A549 (cell line): ENCODE data around the gene WSCD2. TPM values are rescaled to one million over a fixed set of nuclear protein-coding genes. Genes with fewer than 3 reads are reported as not detected.

Source experiments
- ATAC-seq, 2 experiments: fragments of 200-7000 bp in 1 of 2; fragments of >200 bp in 1 of 2; cut with Nextera tagmentation in 1 of 2; cut with Tn5 transposase in 1 of 2; 3 replicates each; pipeline versions ENCODE4 v1.8.0 to v1.9.1; 2018 to 2020; ENCODE audit warnings: mild to moderate bottlenecking in 1 of 2, moderate library complexity in 1 of 2
- CTCF ChIA-PET: fragments of 300-600 bp; sonication (Branson Sonifier 250); formaldehyde crosslinking; extraction: SDS; loops from one replicate; lab custom pipeline; 2021; ENCODE audit warnings: antibody characterized with exemption, inconsistent platforms; lab: Yijun Ruan, JAX
- POLR2A ChIA-PET: fragments of 350-600 bp; formaldehyde crosslinking; extraction: SDS; loops from one replicate; lab custom pipeline; 2021; ENCODE audit warnings: antibody characterized with exemption, inconsistent platforms; lab: Yijun Ruan, JAX
- DNase-seq, 2 experiments: peaks; one replicate each; pipeline versions ENCODE4 v3.0.0 to v3.0.0-alpha.2; 2011 to 2016; ENCODE audit warnings: low read depth in 1 of 2, low spot score in 1 of 2
- FAIRE-seq: peaks from 2 replicates; lab custom pipeline; 2011; peaks lifted over from hg19 to GRCh38; lab: Jason Lieb, UNC
- H3K27ac ChIP-seq, 2 experiments: fragments of >200 bp; sonication (Bioruptor Twin); formaldehyde crosslinking; 3 replicates each; pipeline ENCODE4 v1.5.1; 2016 to 2017
- H3K4me1 ChIP-seq: fragments of >200 bp; sonication (Bioruptor Twin); formaldehyde crosslinking; 3 replicates; pipeline ENCODE4 v1.6.1; 2016
- H3K4me2 ChIP-seq: fragments of >200 bp; sonication (Bioruptor Twin); formaldehyde crosslinking; 3 replicates; pipeline ENCODE4 v1.6.1; 2016
- H3K4me3 ChIP-seq: fragments of >200 bp; sonication (Bioruptor Twin); formaldehyde crosslinking; 3 replicates; pipeline ENCODE4 v1.5.1; 2016
- H3K9me3 ChIP-seq: fragments of >200 bp; sonication (Bioruptor Twin); formaldehyde crosslinking; 3 replicates; pipeline ENCODE4 v1.6.1; 2016
- CBX8 ChIP-seq: fragments of 200-600 bp; sonication (generic); IDR thresholded peaks from 2 replicates; pipeline ENCODE4 v1.6.1; 2016
- EHMT2 ChIP-seq: fragments of 200-600 bp; sonication (generic); IDR thresholded peaks from 2 replicates; pipeline ENCODE4 v1.6.1; 2016; ENCODE audit warnings: antibody characterized with exemption, low read depth, mild to moderate bottlenecking, moderate library complexity
- EP300 ChIP-seq, 2 experiments: fragments of >200 bp; sonication (Bioruptor Twin); formaldehyde crosslinking; IDR thresholded peaks; 2 replicates in 1 of 2; 3 replicates in 1 of 2; pipeline ENCODE4 v1.6.1; 2016 to 2017
- FOSB ChIP-seq: fragments of 250-450 bp; sonication (Bioruptor Pico); IDR thresholded peaks from 2 replicates; pipeline ENCODE4 v1.5.0; 2020; ENCODE audit warnings: mild to moderate bottlenecking, moderate library complexity
- FOXS1 ChIP-seq: fragments of 250-450 bp; sonication (Bioruptor Pico); IDR thresholded peaks from 2 replicates; pipeline ENCODE4 v1.5.0; 2020; ENCODE audit warnings: mild to moderate bottlenecking, moderate library complexity
- HDAC2 ChIP-seq: fragments of 200-600 bp; sonication (generic); IDR thresholded peaks from 2 replicates; pipeline ENCODE4 v1.6.1; 2016
- JUNB ChIP-seq: fragments of >200 bp; sonication (Bioruptor Twin); formaldehyde crosslinking; IDR thresholded peaks from 2 replicates; pipeline ENCODE4 v1.6.1; 2016
- KDM1A ChIP-seq: fragments of 200-600 bp; sonication (generic); IDR thresholded peaks from 2 replicates; pipeline ENCODE4 v1.6.1; 2016; ENCODE audit warnings: low read depth, mild to moderate bottlenecking
- MAFK ChIP-seq: fragments of 450-650 bp; IDR thresholded peaks from 2 replicates; pipeline ENCODE4 v1.6.1; 2014; ENCODE audit not compliant: partially characterized antibody
- NFE2L2 ChIP-seq: fragments of 150-350 bp; conservative IDR thresholded peaks from 2 replicates; pipeline ENCODE4 v1.6.1; 2014; ENCODE audit warnings: low read length
- RCOR1 ChIP-seq: fragments of 150-350 bp; IDR thresholded peaks from 2 replicates; pipeline ENCODE4 v1.6.1; 2014; ENCODE audit warnings: antibody characterized with exemption, low read length, low read depth
- RFX5 ChIP-seq: fragments of 450-650 bp; IDR thresholded peaks from 2 replicates; pipeline ENCODE4 v1.7.1; 2014; ENCODE audit warnings: antibody characterized with exemption, mild to moderate bottlenecking, moderate library complexity
- RNF2 ChIP-seq: fragments of 200-600 bp; sonication (generic); IDR thresholded peaks from 2 replicates; pipeline ENCODE4 v1.6.1; 2016; ENCODE audit warnings: low read depth, mild to moderate bottlenecking, antibody characterized with exemption, moderate library complexity, borderline replicate concordance
- SMC3 ChIP-seq: fragments of >200 bp; sonication (Bioruptor Twin); formaldehyde crosslinking; IDR thresholded peaks from 3 replicates; pipeline ENCODE4 v1.6.1; 2018; ENCODE audit warnings: inconsistent platforms
- SREBF2 ChIP-seq: fragments of 450-650 bp; IDR thresholded peaks from 2 replicates; pipeline ENCODE4 v1.6.1; 2014; ENCODE audit warnings: mild to moderate bottlenecking, moderate library complexity
- TFCP2L1 ChIP-seq: fragments of 250-450 bp; sonication (Bioruptor Pico); IDR thresholded peaks from 2 replicates; pipeline ENCODE4 v1.5.0; 2021; ENCODE audit warnings: mild to moderate bottlenecking
- TP53 ChIP-seq: fragments of 250-450 bp; sonication (Bioruptor Pico); IDR thresholded peaks from 2 replicates; pipeline ENCODE4 v1.5.0; 2021; ENCODE audit warnings: mild to moderate bottlenecking, moderate library complexity
- ZFP36 ChIP-seq: fragments of 450-650 bp; IDR thresholded peaks from 2 replicates; pipeline ENCODE4 v1.6.1; 2014; ENCODE audit warnings: borderline replicate concordance; ENCODE audit not compliant: partially characterized antibody
- ZNF302 ChIP-seq: fragments of 250-450 bp; sonication (Bioruptor Pico); IDR thresholded peaks from 2 replicates; pipeline ENCODE4 v1.9.0; 2021; ENCODE audit warnings: inconsistent platforms, mild to moderate bottlenecking, moderate library complexity
- WGBS: methylation state at CpG from one replicate; pipeline ENCODE4 v1.1.6; 2017; ENCODE audit errors: missing lambda C conversion rate; 5-methylcytosine and 5-hydroxymethylcytosine counted together
- polyA plus RNA-seq, 4 experiments: library from polyadenylated mRNA; depleted of rRNA in 3 of 4; stranded (reverse); fragments of >200 nt; fragmentation: RNase III in 1 of 4; extraction: RNeasy Plus Mini Kit Qiagen cat#74134 plus additional on column Dnase treatment in 1 of 4; gene quantifications; 2 replicates in 3 of 4; 3 replicates in 1 of 4; pipeline ENCODE4 v1.2.3, GENCODE V29; 2011 to 2017
- TF ChIP-seq, protein P1 (sequence below): IDR thresholded peaks from 2 replicates; pipeline ENCODE4 v1.6.1; 2012
- TF ChIP-seq, protein P2 (sequence below): fragments of >200 bp; sonication (Bioruptor Twin); formaldehyde crosslinking; IDR thresholded peaks from 2 replicates; pipeline ENCODE4 v1.6.1; 2016
- TF ChIP-seq, protein P3 (sequence below): IDR thresholded peaks from 2 replicates; pipeline ENCODE4 v1.6.1; 2012; ENCODE audit warnings: low read depth, borderline replicate concordance
- TF ChIP-seq, protein P4 (sequence below): fragments of >200 bp; sonication (Bioruptor Twin); formaldehyde crosslinking; IDR thresholded peaks from 3 replicates; pipeline ENCODE4 v1.5.1; 2016
- TF ChIP-seq, protein P5 (sequence below): fragments of >200 bp; sonication (Bioruptor Twin); formaldehyde crosslinking; IDR thresholded peaks from 3 replicates; pipeline ENCODE4 v1.6.1; 2016
- TF ChIP-seq, protein P6 (sequence below): fragments of 250-450 bp; sonication (Bioruptor Pico); IDR thresholded peaks from 2 replicates; pipeline ENCODE4 v1.5.0; 2020; ENCODE audit warnings: low read depth, mild to moderate bottlenecking, moderate library complexity

The WSCD2 gene
- polyA plus RNA-seq, 2 of the 4 experiments (the other 2 are of a cell fraction): not detected

DNA sequence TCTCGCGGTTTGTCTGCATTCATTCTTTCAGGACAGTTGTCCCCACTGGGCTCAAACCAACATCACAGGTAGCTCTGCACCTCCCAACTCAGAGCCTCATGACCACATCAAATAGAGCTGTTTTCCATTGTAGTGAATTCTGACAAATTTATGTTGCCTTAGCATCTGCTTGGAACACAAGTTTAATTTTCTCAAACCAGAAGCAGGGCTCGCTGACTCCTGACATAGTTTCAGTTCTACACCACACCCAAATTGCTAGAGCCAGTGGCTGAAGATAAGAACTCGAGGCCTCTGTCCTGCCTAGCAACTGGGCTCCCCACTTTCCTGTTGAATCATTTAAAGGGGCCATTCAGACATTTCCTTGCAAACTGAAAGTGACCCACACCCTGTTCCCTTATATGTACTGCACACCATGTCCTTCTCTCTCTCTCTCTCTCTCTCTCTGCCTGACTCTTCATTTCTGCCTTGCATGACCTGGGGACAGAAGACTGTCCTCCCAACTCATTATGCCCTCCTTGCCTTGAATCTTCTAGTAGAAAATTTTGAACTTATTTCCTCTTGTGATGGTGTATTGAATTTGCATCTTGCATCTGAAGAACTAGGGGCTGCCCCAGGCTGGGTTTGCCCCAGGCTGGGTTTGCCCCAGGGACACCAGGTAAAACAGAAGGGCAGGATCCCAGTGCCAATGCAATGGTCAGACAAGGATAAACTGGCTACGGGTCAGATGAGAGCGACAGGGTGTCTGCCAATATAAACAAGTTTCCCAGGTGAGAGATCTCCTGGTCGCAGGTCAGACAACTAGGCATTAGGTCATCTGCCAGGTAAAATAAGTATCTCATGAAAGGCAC, 9.7 kb upstream of the WSCD2 start:
- FAIRE-seq (no peak), ATAC-seq (no peak), DNase-seq (no peak)
- CTCF ChIA-PET: no interaction called here
- TF ChIP-seq NFE2L2 (no peak), SREBF2 (no peak), EP300 (IDR thresholded peaks at IDR 0.05) (no peak), RFX5 (no peak), ZFP36 (no peak), EHMT2 (no peak), TP53 (CRISPR knock-in tag) (no peak), JUNB (no peak), MAFK (no peak), RNF2 (no peak), FOSB (CRISPR knock-in tag) (no peak)
- TF ChIP-seq, protein P1, sequence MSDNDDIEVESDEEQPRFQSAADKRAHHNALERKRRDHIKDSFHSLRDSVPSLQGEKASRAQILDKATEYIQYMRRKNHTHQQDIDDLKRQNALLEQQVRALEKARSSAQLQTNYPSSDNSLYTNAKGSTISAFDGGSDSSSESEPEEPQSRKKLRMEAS: no peak
- TF ChIP-seq, protein P2, sequence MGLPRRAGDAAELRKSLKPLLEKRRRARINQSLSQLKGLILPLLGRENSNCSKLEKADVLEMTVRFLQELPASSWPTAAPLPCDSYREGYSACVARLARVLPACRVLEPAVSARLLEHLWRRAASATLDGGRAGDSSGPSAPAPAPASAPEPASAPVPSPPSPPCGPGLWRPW: no peak
- TF ChIP-seq, protein P3, sequence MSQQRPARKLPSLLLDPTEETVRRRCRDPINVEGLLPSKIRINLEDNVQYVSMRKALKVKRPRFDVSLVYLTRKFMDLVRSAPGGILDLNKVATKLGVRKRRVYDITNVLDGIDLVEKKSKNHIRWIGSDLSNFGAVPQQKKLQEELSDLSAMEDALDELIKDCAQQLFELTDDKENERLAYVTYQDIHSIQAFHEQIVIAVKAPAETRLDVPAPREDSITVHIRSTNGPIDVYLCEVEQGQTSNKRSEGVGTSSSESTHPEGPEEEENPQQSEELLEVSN: no peak
- TF ChIP-seq, protein P4, sequence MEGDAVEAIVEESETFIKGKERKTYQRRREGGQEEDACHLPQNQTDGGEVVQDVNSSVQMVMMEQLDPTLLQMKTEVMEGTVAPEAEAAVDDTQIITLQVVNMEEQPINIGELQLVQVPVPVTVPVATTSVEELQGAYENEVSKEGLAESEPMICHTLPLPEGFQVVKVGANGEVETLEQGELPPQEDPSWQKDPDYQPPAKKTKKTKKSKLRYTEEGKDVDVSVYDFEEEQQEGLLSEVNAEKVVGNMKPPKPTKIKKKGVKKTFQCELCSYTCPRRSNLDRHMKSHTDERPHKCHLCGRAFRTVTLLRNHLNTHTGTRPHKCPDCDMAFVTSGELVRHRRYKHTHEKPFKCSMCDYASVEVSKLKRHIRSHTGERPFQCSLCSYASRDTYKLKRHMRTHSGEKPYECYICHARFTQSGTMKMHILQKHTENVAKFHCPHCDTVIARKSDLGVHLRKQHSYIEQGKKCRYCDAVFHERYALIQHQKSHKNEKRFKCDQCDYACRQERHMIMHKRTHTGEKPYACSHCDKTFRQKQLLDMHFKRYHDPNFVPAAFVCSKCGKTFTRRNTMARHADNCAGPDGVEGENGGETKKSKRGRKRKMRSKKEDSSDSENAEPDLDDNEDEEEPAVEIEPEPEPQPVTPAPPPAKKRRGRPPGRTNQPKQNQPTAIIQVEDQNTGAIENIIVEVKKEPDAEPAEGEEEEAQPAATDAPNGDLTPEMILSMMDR: no peak
- no peak overlapping the region for H3K4me3 ChIP-seq
- POLR2A ChIA-PET: no interaction called here
- H3K4me2 ChIP-seq: no peak overlapping the region
- H3K27ac ChIP-seq: no peak overlapping the region
- H3K4me1 ChIP-seq: no peaks in the 10 kb centered on the region
- WGBS: 26% methylated on average over 7 of the region's 7 CpGs
- no peaks in the 10 kb centered on the region for H3K9me3 ChIP-seq

DNA sequence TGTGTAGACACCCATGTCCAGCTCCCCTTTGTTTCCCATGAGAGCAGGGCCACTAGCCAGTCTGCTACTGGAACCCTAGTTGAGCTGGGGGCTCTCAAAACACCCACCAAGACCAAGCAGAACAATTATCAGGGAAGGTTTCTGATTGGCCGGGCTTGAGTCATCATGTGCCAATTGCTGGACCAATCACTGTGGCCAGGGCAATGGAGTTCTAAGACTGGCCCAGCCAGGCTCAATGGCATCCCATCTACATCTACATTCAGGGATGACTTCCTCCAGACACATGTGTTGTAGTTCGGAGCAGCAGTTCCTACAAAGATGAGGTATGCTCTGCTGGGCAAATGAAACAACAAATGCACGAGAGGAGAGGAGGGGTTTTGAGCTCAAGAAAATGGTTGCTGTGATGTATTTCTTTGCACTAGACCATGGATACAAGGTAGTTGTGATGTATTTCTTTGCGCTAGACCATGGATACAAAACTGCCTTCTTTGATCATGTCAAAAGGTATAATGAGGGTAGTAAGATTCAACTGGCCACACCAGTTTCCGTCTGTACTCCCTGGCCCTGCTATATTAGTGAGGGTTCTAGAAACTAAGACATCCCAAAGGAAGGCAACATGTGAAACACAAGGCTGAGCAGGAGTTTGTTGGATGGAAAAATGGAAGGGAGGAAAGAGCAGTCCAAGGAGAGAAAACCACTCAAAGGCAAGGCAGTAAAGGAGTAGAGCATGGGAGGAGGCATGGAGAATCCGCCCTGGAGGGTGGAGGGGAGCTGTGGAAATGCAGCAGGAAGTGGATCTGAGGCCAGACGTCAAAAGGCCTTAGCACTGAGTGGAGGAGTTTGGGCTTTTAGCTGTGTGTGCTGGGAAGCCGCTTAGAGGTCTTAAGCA, 8.9 kb upstream of the WSCD2 start:
- ChIA-PET CTCF (interaction anchor here (0.8 to 1.1 kb wide), 2 partner anchors 8 to 13 kb away, joined by 3 read pairs; no protein-coding TSS in a partner anchor), POLR2A (no interaction called here)
- no peak for ATAC-seq

More for the DNA sequence above, 8.9 kb upstream of the WSCD2 start:
- Histone ChIP-seq H3K4me2 (no peak overlapping the region), H3K27ac (no peak overlapping the region), H3K4me1 (no peaks in the 10 kb centered on the region), H3K4me3 (no peak overlapping the region), H3K9me3 (no peaks in the 10 kb centered on the region)
- WGBS: 21% methylated on average over 8 of the region's 8 CpGs
- DNase-seq (no peak), FAIRE-seq (no peak)
- TF ChIP-seq ZNF302 (CRISPR knock-in tag) (no peak), NFE2L2 (no peak), CBX8 (no peak), FOXS1 (CRISPR knock-in tag) (no peak), RCOR1 (no peak), TFCP2L1 (CRISPR knock-in tag) (no peak), RNF2 (no peak), EHMT2 (no peak), KDM1A (no peak), FOSB (CRISPR knock-in tag) (no peak), SMC3 (no peak), HDAC2 (no peak), RFX5 (no peak)
- TF ChIP-seq, protein P5, sequence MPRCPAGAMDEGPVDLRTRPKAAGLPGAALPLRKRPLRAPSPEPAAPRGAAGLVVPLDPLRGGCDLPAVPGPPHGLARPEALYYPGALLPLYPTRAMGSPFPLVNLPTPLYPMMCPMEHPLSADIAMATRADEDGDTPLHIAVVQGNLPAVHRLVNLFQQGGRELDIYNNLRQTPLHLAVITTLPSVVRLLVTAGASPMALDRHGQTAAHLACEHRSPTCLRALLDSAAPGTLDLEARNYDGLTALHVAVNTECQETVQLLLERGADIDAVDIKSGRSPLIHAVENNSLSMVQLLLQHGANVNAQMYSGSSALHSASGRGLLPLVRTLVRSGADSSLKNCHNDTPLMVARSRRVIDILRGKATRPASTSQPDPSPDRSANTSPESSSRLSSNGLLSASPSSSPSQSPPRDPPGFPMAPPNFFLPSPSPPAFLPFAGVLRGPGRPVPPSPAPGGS: no peak
- TF ChIP-seq, protein P3: no peak
- TF ChIP-seq, protein P4: no peak
- TF ChIP-seq, protein P6, sequence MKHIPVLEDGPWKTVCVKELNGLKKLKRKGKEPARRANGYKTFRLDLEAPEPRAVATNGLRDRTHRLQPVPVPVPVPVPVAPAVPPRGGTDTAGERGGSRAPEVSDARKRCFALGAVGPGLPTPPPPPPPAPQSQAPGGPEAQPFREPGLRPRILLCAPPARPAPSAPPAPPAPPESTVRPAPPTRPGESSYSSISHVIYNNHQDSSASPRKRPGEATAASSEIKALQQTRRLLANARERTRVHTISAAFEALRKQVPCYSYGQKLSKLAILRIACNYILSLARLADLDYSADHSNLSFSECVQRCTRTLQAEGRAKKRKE (CRISPR knock-in tag): no peak
